GM23248 (cell line): ENCODE data around the gene ANKUB1. TPM values are rescaled to one million over a fixed set of nuclear protein-coding genes. Genes with fewer than 3 reads are reported as not detected.

Experiments
- DNase-seq: peaks from one replicate; pipeline ENCODE4 v3.0.0-alpha.2; 2015
- H2AFZ ChIP-seq: fragments of 200-600 bp; sonication (generic); 2 replicates; pipeline ENCODE4 v1.6.1; 2016; ENCODE audit warnings: antibody characterized with exemption
- H3F3A ChIP-seq: fragments of 200-600 bp; sonication (generic); 2 replicates; pipeline ENCODE4 v1.6.1; 2016; ENCODE audit warnings: mild to moderate bottlenecking, antibody characterized with exemption, mixed run types; ENCODE audit not compliant: insufficient read depth
- H3K27ac ChIP-seq: fragments of 200-600 bp; sonication (generic); 2 replicates; pipeline ENCODE4 v1.5.1; 2016; ENCODE audit warnings: mild to moderate bottlenecking
- H3K27me3 ChIP-seq: fragments of 200-600 bp; sonication (generic); replicated peaks from 2 replicates; pipeline ENCODE4 v1.6.1; 2016; ENCODE audit warnings: mild to moderate bottlenecking; ENCODE audit not compliant: insufficient read depth
- H3K36me3 ChIP-seq: fragments of 200-600 bp; sonication (generic); 2 replicates; pipeline ENCODE4 v1.6.1; 2016; ENCODE audit warnings: low read depth, mild to moderate bottlenecking
- H3K4me1 ChIP-seq: fragments of 200-600 bp; sonication (generic); 2 replicates; pipeline ENCODE4 v1.6.1; 2016; ENCODE audit warnings: mild to moderate bottlenecking; ENCODE audit not compliant: insufficient read depth
- H3K4me2 ChIP-seq: fragments of 200-600 bp; sonication (generic); one replicate; pipeline ENCODE4 v1.6.1; 2016; ENCODE audit warnings: mild to moderate bottlenecking; ENCODE audit not compliant: unreplicated experiment
- H3K4me3 ChIP-seq: fragments of 200-600 bp; sonication (generic); 2 replicates; pipeline ENCODE4 v1.5.1; 2016; ENCODE audit warnings: mild to moderate bottlenecking
- H3K79me2 ChIP-seq: fragments of 200-600 bp; sonication (generic); 2 replicates; pipeline ENCODE4 v1.6.1; 2016; ENCODE audit warnings: mild to moderate bottlenecking; ENCODE audit not compliant: insufficient read depth
- H3K9ac ChIP-seq: fragments of 200-600 bp; sonication (generic); 2 replicates; pipeline ENCODE4 v1.6.1; 2016; ENCODE audit warnings: mild to moderate bottlenecking
- H3K9me2 ChIP-seq: fragments of 200-600 bp; sonication (generic); 2 replicates; pipeline ENCODE4 v1.6.1; 2016; ENCODE audit warnings: mixed run types, mild to moderate bottlenecking, moderate library complexity; ENCODE audit not compliant: insufficient read depth
- H3K9me3 ChIP-seq: fragments of 200-600 bp; sonication (generic); one replicate; pipeline ENCODE4 v1.6.1; 2017; ENCODE audit warnings: low read depth
- H4K20me1 ChIP-seq: fragments of 200-600 bp; sonication (generic); 2 replicates; pipeline ENCODE4 v1.6.0; 2016; ENCODE audit not compliant: insufficient read depth
- EZH2 ChIP-seq: fragments of 200-600 bp; sonication (generic); IDR thresholded peaks from 2 replicates; pipeline ENCODE4 v1.6.1; 2018; ENCODE audit warnings: antibody characterized with exemption, mild to moderate bottlenecking; ENCODE audit not compliant: insufficient read depth, poor library complexity, severe bottlenecking
- EZH2phosphoT487 ChIP-seq: fragments of 200-600 bp; sonication (generic); IDR thresholded peaks from 2 replicates; pipeline ENCODE4 v1.6.1; 2018; ENCODE audit warnings: antibody characterized with exemption, moderate library complexity, mild to moderate bottlenecking, low read depth; ENCODE audit not compliant: insufficient read depth
- WGBS, 2 experiments: methylation state at CpG; one replicate each; pipeline ENCODE4 v1.1.6; 2015 to 2017; ENCODE audit warnings: low lambda C conversion rate in 2 of 2, low coverage in 1 of 2; ENCODE audit errors: missing lambda C conversion rate in 2 of 2; 5-methylcytosine and 5-hydroxymethylcytosine counted together
- in situ Hi-C: fragments of 300-500 bp; cut with MboI; formaldehyde crosslinking; loops from 2 replicates; pipeline ENCODE4 v1.15.0; 2020
- polyA plus RNA-seq: library from polyadenylated mRNA; unstranded; fragments of >200 nt; fragmentation: Nextera tagmentation; extraction: Ambion mirVana; gene quantifications from 2 replicates; pipeline ENCODE4 v1.2.1, GENCODE V29; 2016
- total RNA-seq: library from RNA; depleted of rRNA; stranded (reverse); fragments of >200 nt; shearing (Covaris generic); gene quantifications from 2 replicates; pipeline ENCODE4 v1.2.3, GENCODE V29; 2014

ANKUB1 gene
- total and polyA plus RNA-seq, 2 experiments from 2014 or later, result not detected

DNA sequence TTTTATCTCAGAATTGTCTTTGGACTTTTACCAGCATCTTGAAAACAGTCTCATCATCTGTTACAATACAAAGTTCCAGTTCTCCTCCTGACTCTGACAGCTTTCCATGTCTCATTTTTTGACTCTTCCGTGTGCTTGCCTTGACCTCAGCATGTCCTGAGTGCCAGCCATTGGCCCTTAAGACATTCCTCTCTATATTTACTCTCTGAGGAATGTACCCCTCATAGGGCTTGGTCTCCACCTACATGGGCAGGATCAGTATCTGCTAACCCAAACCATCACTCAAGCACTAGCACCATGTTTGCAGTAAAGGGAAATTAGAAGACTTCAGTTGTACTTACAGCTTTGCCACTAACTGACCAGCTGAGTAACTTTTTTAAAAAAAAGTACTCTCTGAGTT lies 16.2 kb downstream of the ANKUB1 start:
- H2AFZ ChIP-seq, result no peak overlapping the region
- no peaks in the 10 kb centered on the region for H4K20me1 ChIP-seq
- no peaks in the 10 kb centered on the region for H3K36me3 ChIP-seq
- no peaks in the 10 kb centered on the region for H3K4me1 ChIP-seq
- no peaks in the 10 kb centered on the region for H3K79me2 ChIP-seq
- 94 to 95% methylated on average over 1 of the region's 1 CpG for WGBS, 2 experiments
- TF ChIP-seq EZH2phosphoT487 (no peak), EZH2 (no peak)
- in situ Hi-C loops, result no loop called here
- H3K27ac ChIP-seq, result no peak overlapping the region
- DNase-seq, result no peak
- no peak overlapping the region for H3K4me3 ChIP-seq
- H3K9ac ChIP-seq, result no peak overlapping the region
- H3K9me2 ChIP-seq, result no peaks in the 10 kb centered on the region
- no peak overlapping the region for H3K4me2 ChIP-seq
- H3K9me3 ChIP-seq, result no peaks in the 10 kb centered on the region
- H3F3A ChIP-seq, result no peaks in the 10 kb centered on the region
- no peaks in the 10 kb centered on the region for H3K27me3 ChIP-seq

- 88 to 93% methylated on average over 2 of the region's 2 CpGs for WGBS, 2 experiments
- TF ChIP-seq EZH2phosphoT487 (no peak), EZH2 (no peak)
- no peaks in the 10 kb centered on the region for H3K9me3 ChIP-seq
- DNase-seq, result no peak
- H3K4me1 ChIP-seq, result no peaks in the 10 kb centered on the region
- H3K36me3 ChIP-seq, result no peaks in the 10 kb centered on the region
- H3K27me3 ChIP-seq, result no peaks in the 10 kb centered on the region
- H3F3A ChIP-seq, result no peaks in the 10 kb centered on the region
- H4K20me1 ChIP-seq, result no peaks in the 10 kb centered on the region
- H3K4me3 ChIP-seq, result no peak overlapping the region
- H3K4me2 ChIP-seq, result no peak overlapping the region
- H3K9ac ChIP-seq, result no peak overlapping the region
- H3K79me2 ChIP-seq, result no peaks in the 10 kb centered on the region
- in situ Hi-C loops, result loop anchor here (25.0 kb wide), 1 partner anchor 439 kb away; no protein-coding TSS in a partner anchor
- H2AFZ ChIP-seq, result no peak overlapping the region
- H3K27ac ChIP-seq, result no peak overlapping the region
- no peaks in the 10 kb centered on the region for H3K9me2 ChIP-seq
These were observed 19.5 kb downstream of the ANKUB1 start for GRCh38 chr3:149772861-149773260.

DNA sequence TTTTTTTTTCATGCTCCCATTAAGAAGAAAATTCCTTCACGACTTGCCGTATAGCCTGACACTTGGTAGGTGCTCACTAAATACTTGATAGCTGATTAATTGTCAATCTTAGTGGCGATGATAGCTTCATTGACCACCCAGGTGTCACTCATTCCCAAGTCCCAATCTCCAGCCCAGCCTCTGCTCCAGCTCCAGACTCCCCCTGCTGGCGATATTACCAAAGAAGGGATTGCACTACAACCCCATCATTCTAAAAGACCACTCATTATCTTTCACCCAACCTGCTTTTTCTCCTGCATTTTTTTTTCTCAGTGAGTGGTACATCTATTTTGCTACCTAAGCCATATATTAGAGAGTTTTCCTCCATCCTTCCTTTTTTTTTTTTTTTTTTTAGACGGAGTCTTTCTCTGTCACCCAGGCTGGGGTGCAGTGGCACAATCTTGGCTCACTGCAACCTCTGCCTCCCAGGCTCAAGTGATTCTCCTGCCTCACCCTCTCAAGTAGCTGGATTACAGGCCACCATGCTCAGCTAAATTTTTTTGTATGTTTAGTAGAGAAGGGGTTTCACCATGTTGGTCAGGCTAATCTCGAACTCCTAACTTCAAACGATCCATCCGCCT lies 20.6 kb downstream of the ANKUB1 start:
- no peaks in the 10 kb centered on the region for H3K36me3 ChIP-seq
- no peak overlapping the region for H3K27ac ChIP-seq
- in situ Hi-C loops, result loop anchor here (25.0 kb wide), 1 partner anchor 441 kb away; no protein-coding TSS in a partner anchor
- 50 to 53% methylated on average over 7 to 8 of the region's 8 CpGs for WGBS, 2 experiments
- H3K9me2 ChIP-seq, result no peaks in the 10 kb centered on the region
- H3K9me3 ChIP-seq, result no peaks in the 10 kb centered on the region
- H4K20me1 ChIP-seq, result no peaks in the 10 kb centered on the region
- no peaks in the 10 kb centered on the region for H3K27me3 ChIP-seq
- no peak overlapping the region for H3K4me3 ChIP-seq
- no peak overlapping the region for H3K9ac ChIP-seq
- H2AFZ ChIP-seq, result no peak overlapping the region
- no peak for TF ChIP-seq EZH2phosphoT487
- TF ChIP-seq EZH2, result no peak
- no peaks in the 10 kb centered on the region for H3K4me1 ChIP-seq
- no peak overlapping the region for H3K4me2 ChIP-seq
- peak; percentile 71 for DNase-seq
- no peaks in the 10 kb centered on the region for H3F3A ChIP-seq
- no peaks in the 10 kb centered on the region for H3K79me2 ChIP-seq

GRCh38 chr3:149770246-149770645 lies 22.1 kb downstream of the ANKUB1 start:
- in situ Hi-C loops, result loop anchor here (25.0 kb wide), 1 partner anchor 442 kb away; no protein-coding TSS in a partner anchor
- TF ChIP-seq EZH2, result no peak
- TF ChIP-seq EZH2phosphoT487, result no peak
- Histone ChIP-seq H3K4me3 (no peak overlapping the region), H3F3A (no peaks in the 10 kb centered on the region), H3K9ac (no peak overlapping the region), H3K4me2 (no peak overlapping the region), H3K27ac (no peak overlapping the region), H3K79me2 (no peaks in the 10 kb centered on the region), H2AFZ (no peak overlapping the region), H3K27me3 (no peaks in the 10 kb centered on the region), H4K20me1 (no peaks in the 10 kb centered on the region), H3K9me3 (no peaks in the 10 kb centered on the region), H3K36me3 (no peaks in the 10 kb centered on the region), H3K9me2 (no peaks in the 10 kb centered on the region), H3K4me1 (no peaks in the 10 kb centered on the region)
- WGBS, 2 experiments, result 64 to 81% methylated on average over 2 of the region's 2 CpGs
- peak; percentile 8 for DNase-seq

- no peak for DNase-seq
- Histone ChIP-seq H3K79me2 (no peaks in the 10 kb centered on the region), H3K9me3 (no peaks in the 10 kb centered on the region), H3K36me3 (no peaks in the 10 kb centered on the region), H3K4me3 (no peak overlapping the region), H4K20me1 (no peaks in the 10 kb centered on the region), H3F3A (no peaks in the 10 kb centered on the region), H3K9me2 (no peaks in the 10 kb centered on the region), H3K27ac (no peak overlapping the region), H3K9ac (no peak overlapping the region), H3K4me2 (no peak overlapping the region), H3K27me3 (no peaks in the 10 kb centered on the region), H2AFZ (no peak overlapping the region), H3K4me1 (no peaks in the 10 kb centered on the region)
- 87 to 91% methylated on average over 6 of the region's 6 CpGs for WGBS, 2 experiments
- in situ Hi-C loops, result loop anchor here (25.0 kb wide), 1 partner anchor 444 kb away; no protein-coding TSS in a partner anchor
- TF ChIP-seq EZH2 (no peak), EZH2phosphoT487 (no peak)
These were observed 23.6 kb downstream of the ANKUB1 start for GRCh38 chr3:149768704-149769103.
